Measurements from ENCODE around the gene CCND1.

The CCND1 gene

GRCh38 chr11:69642549-69642912 lies 1.6 kb downstream of the CCND1 start:
- FAIRE-seq: no peak

- FAIRE-seq: no peak
These were observed 2.1 kb downstream of the CCND1 start for GRCh38 chr11:69642913-69643632.

- no peak for FAIRE-seq
These were observed 2.7 kb downstream of the CCND1 start for GRCh38 chr11:69643646-69644045.

GRCh38 chr11:69644071-69644961 lies 3.4 kb downstream of the CCND1 start:
- FAIRE-seq: no peak

- FAIRE-seq: no peak
These were observed 4.2 kb downstream of the CCND1 start for GRCh38 chr11:69644962-69645675.

GRCh38 chr11:69645801-69646492 lies 5.0 kb downstream of the CCND1 start:
- no peak for FAIRE-seq

- FAIRE-seq: no peak
These were observed 5.8 kb downstream of the CCND1 start for GRCh38 chr11:69646493-69647389.

GRCh38 chr11:69647390-69647748 lies 6.4 kb downstream of the CCND1 start:
- FAIRE-seq: no peak

- FAIRE-seq: no peak
These were observed 7.0 kb downstream of the CCND1 start for GRCh38 chr11:69647761-69648497.

GRCh38 chr11:69648679-69649575 lies 8.0 kb downstream of the CCND1 start:
- FAIRE-seq: no peak

GRCh38 chr11:69649576-69649900 lies 8.6 kb downstream of the CCND1 start:
- no peak for FAIRE-seq

GRCh38 chr11:69650081-69650831 lies 9.3 kb downstream of the CCND1 start:
- no peak for FAIRE-seq

GRCh38 chr11:69650832-69651344 lies 9.9 kb downstream of the CCND1 start:
- FAIRE-seq: no peak

- FAIRE-seq: no peak
These were observed 11.1 kb downstream of the CCND1 start for GRCh38 chr11:69651834-69652620.

- no peak for FAIRE-seq
These were observed 12.0 kb downstream of the CCND1 start for GRCh38 chr11:69652999-69653398.

GRCh38 chr11:69653406-69653960 lies 12.5 kb downstream of the CCND1 start:
- FAIRE-seq: no peak

- FAIRE-seq: no peak
These were observed 13.2 kb downstream of the CCND1 start for GRCh38 chr11:69654001-69654659.
